Loucy (cell line): Measurements from ENCODE around the gene LZTS3.

ENCODE experiments used
- EZH2phosphoT487 ChIP-seq: fragments of 200-600 bp; IDR thresholded peaks from 2 replicates; pipeline ENCODE4 v1.6.1; 2018; ENCODE audit warnings: antibody characterized with exemption, mild to moderate bottlenecking, moderate library complexity, borderline replicate concordance
- TF ChIP-seq, protein P1 (sequence below): fragments of 200-600 bp; sonication (generic); conservative IDR thresholded peaks from 2 replicates; pipeline ENCODE4 v1.5.1; 2014; ENCODE audit warnings: mild to moderate bottlenecking, antibody characterized with exemption, low read length

DNA sequence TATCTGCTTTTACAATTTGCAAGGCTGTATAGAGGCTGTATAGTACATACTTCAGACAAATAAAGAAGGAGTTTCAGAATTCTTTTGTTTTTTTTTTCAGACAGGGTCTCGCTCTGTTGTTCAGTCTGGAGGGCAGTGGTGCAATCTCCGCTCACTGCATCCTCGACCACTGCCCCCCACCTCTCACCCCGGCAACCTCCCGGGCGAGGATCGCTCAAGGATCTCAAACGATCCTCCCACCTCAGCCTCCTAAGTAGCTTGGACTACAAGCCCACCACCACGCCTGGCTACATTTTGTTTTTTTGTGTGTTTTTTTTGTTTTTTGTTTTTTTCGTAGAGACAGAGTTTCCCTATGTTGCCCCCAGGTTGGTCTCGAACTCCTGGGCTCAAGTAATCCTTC is 15.5 kb downstream of the LZTS3 start:
- TF ChIP-seq, protein P1, sequence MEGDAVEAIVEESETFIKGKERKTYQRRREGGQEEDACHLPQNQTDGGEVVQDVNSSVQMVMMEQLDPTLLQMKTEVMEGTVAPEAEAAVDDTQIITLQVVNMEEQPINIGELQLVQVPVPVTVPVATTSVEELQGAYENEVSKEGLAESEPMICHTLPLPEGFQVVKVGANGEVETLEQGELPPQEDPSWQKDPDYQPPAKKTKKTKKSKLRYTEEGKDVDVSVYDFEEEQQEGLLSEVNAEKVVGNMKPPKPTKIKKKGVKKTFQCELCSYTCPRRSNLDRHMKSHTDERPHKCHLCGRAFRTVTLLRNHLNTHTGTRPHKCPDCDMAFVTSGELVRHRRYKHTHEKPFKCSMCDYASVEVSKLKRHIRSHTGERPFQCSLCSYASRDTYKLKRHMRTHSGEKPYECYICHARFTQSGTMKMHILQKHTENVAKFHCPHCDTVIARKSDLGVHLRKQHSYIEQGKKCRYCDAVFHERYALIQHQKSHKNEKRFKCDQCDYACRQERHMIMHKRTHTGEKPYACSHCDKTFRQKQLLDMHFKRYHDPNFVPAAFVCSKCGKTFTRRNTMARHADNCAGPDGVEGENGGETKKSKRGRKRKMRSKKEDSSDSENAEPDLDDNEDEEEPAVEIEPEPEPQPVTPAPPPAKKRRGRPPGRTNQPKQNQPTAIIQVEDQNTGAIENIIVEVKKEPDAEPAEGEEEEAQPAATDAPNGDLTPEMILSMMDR: no peak
- TF ChIP-seq EZH2phosphoT487: no peak
